GM21529 (cell line): Measurements from ENCODE around the gene TEK.

Source experiments
- ATAC-seq: cut with Tn5 transposase; IDR thresholded peaks from one replicate; pipeline ENCODE4 v1.9.1; 2021; ENCODE audit not compliant: unreplicated experiment

Gene TEK

DNA sequence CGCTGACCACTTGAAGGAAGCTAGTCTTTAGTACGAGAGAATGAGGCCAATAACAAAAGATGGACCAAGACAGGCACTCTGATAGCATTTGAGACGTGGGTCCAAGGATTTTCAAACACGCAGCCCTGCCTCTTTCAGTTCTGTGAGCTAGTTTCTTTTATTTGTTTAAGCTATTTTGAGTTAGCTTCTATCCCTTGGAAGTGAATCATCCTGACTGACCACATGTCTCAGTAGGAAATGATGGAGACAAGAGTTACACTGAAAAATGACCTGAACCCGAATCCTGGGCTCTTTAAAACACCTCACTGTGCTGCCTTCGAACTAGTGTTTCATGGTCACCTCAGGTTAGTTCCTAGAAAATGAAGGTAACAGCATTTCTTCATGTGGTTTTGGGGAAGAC is 9.9 kb downstream of the TEK start:
- no peak for ATAC-seq

DNA sequence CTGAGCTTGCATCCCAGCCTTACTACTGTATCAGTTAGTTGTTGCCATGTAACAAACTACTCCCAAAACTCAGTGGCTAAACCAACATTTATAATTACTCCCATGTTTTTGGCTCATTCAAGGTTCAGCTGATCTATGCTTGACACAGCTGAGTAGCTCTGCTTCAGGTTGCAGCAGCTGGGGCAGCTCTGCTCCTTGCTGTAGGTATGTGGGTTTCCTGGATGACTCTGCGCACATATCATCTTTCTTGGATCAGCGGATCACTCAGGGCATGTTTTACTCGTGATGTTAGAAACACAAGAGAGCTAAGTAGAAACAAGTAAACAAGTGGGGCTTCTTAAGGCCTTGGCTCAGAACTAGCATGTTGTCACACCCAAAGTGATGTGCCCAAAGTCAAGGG is 15.1 kb downstream of the TEK start:
- ATAC-seq: no peak

DNA sequence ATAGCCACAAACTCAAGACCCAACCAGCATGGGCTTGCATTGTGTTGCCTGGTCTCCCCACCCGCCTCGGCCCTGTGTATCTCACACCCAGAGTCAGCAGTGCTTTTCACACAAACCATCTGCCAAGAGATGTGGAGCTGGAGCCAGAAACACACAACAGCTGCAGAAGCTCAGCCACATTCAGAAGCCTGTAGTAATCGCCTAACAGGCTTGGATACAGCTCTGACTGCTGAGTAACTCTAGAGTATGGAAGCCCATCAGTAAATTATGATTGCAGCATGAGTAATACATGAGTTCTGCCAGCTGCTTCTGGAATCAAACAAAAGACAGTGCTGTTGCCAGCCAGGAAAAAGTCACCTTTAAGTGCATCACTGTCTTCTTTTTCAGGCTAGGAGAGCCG is 16.0 kb downstream of the TEK start:
- ATAC-seq: no peak

DNA sequence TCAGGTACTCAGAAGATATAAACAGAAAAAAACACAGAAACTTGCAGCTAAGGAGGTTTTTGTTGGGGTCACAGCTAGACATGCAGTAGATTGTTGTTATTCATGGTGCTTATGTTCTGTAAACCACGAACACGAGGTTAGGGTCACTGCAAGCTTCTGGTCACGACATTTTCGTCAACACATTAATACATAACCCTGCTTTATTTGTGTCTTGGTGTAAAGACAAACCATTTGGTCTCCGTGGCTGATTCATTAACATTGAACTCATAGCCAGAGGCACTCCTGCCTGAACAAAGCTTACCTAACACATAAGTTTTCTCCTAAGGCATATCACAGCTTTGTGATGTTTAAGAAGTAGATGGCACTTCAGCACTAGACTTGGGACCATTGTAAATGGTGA is 16.9 kb downstream of the TEK start:
- no peak for ATAC-seq

DNA sequence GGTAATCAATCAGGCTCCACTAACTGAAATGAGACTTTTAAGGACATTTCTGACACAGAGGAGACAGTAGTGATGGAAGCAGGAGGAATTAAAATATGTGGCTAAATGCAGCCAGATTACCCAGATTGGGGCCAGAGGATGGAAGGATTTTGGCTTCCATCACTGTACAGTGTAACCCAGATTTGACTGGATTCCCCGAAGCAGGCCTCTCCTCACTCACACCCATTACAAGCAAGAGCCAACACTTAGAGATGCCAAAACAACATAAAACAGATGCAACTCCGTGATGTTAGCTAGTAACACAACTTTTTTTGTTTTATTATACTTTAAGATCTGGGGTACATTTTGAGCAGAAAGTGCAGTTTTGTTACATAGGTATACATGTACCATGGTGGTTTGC is 17.6 kb downstream of the TEK start:
- no peak for ATAC-seq

DNA sequence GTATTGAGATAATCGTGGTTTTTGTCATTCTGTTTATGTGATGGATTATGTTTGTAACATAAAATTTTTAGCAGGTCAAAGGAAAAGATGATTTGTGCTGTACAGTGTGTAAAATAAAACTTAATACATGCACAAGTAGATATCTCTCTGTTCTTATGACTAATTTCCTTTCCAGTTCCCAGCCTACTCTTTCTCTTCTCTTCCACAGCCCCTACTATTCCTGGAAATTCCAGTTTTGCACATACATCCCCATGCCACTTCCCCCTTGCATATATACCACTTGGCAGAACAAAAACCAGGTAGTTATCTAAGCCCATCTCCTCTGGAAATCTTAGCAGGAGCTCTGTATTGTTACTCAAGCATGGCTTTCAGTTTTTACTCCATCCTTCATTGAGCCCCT is 20.2 kb downstream of the TEK start:
- no peak for ATAC-seq

DNA sequence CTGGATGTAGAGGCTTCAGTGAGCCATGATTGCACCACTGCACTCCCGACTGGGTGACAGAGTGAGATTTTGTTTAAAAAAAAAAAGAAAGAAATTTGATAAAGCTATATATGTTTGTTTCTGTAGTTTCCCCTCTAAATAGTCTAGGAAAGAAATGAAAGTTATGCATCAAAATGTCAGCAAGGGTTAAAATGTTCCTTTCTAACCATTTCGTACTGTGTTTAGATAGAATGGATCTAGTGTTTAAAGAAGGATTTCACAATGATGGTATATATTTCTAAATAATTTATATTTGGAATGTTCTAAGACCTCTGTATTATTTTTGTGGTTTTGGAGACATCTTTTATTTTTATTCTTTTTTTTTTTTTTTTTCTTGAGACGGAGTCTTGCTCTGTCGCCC is 22.7 kb downstream of the TEK start:
- no peak for ATAC-seq

GRCh38 chr9:27133817-27134216 is 24.8 kb downstream of the TEK start:
- no peak for ATAC-seq

- ATAC-seq: no peak
Measured at GRCh38 chr9:27142299-27142930, 33.4 kb downstream of the TEK start.

GRCh38 chr9:27145143-27145542 is 36.1 kb downstream of the TEK start:
- ATAC-seq: no peak

GRCh38 chr9:27149651-27150050 is 40.6 kb downstream of the TEK start:
- ATAC-seq: no peak

DNA sequence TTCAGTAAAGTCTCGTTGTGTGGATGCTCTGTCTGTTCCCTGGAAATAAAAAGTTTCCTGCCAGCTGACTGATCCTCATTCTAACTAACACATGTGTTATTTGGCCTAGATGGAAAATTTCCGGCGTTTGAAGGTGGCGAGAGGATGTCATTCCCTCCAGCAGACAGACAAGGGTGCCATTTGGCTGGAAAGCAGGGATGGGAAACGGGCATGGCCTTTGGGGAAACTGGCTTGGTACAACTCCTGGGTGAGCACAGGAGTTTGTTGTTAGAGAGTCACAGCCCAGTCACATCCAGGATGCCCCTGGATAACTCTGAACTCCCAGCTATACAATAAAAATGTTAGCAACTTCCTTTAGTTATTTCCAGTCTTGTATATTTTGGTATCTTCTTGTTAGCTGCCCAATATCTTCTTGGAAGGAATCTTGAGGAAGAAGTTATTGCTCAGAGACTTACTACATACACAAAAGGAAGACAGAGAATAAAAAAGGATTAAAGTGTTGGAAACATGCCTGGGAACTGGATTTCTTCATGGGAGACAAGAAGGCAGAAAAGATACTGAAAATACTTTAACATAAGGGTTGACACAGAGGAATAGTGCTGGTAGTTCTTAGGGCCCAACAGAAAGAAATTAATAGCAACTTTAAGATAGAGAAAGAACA is 41.9 kb downstream of the TEK start:
- ATAC-seq: no peak

- no peak for ATAC-seq
Measured at GRCh38 chr9:27151693-27152404, 42.8 kb downstream of the TEK start.

DNA sequence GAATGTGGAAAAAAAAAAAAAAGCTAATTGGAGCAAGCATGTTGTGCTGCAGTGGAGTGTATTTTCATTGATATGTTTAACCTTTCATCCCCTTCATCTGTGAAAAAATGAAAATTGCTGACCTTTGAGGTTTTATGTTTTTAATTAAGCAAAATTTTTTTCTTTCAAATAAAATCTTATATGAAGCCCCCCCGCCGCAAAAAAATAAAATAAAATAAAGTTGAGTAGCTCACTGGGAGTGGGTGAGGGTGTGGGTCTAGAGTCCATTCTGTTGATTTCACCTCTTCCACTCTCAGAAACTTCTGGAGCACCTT is 43.3 kb downstream of the TEK start:
- ATAC-seq: no peak

GRCh38 chr9:27154908-27155307 is 45.9 kb downstream of the TEK start:
- ATAC-seq: no peak

DNA sequence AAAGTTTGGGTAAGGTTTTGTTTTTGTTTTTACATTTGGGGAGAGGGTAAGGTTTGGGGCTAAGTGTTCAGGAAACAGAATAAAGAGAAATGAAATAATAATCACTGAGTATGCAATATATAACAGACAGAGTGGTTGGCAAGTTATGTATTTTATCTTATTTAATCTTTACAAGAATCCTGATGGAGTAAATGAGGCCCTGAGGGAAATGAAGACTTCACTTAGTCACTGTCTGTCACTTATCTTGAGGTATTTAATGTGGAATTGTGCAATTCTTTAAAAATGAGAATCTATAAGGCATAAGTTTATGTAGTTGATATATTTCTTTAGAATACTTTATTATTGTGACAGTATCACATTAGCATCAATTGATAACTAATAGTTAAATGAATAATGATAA is 48.1 kb downstream of the TEK start:
- no peak for ATAC-seq

DNA sequence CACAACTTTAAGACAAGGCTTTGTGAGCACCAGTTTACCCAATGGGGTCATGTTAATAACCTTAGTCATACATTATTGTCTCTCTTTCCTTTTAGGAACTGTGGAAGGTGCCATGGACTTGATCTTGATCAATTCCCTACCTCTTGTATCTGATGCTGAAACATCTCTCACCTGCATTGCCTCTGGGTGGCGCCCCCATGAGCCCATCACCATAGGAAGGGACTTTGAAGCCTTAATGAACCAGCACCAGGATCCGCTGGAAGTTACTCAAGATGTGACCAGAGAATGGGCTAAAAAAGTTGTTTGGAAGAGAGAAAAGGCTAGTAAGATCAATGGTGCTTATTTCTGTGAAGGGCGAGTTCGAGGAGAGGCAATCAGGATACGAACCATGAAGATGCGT is 48.7 kb downstream of the TEK start:
- ATAC-seq: no peak

DNA sequence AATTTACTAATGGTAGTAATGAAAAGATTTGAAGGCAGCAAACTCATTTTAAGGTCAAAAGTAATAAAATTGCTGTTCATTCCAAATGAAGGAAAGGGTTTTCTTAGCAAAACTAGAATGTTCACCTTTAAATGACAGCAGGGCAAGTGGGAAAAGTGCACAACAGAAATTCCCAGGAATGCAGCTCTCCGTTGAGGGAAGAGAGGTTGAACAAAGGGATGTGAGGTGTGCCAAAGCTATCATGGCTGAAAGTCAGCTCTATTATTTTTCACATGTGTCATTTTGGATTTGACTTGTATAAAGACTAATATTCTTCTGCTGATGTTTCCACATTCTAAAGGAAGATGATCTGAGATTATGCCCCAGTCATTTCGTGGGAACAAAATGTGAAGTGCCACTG is 51.6 kb downstream of the TEK start:
- ATAC-seq: no peak

DNA sequence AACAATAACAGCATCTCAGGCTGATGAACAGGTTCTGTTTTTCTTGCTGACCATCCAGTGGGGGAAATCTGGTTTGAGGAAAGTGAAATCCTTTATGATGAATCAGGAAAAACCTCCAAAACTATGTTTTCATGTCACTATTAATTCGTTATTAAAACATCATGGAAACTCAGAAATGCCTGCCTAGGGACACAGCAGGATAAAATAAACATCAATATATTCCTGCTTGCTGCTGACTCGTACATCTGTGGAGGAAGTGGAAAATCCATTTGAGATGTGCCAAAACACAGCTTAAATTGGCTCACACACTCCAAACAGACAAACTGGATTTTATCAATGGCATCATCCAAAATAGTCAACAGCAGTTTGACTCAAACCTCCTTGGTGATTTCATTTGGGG is 53.0 kb downstream of the TEK start:
- no peak for ATAC-seq

DNA sequence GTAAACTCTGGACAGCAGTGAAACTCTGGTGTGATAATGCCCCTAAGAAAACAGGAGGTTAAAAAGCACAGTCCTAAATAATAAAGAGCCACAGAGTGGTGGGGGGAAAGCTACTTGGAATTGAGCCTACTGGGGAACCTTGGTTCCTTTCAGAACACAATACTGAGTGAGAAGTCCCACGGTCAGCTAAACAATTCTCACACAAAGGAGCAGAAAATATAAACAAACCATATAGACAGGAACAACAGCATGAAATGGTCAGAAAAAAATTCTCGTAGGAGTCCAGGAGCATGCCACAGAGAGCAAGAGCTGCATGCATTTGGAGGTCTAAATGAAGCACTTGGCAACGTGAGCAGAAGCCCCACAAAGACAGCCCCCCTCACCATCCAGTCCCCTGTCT is 56.0 kb downstream of the TEK start:
- ATAC-seq: no peak

DNA sequence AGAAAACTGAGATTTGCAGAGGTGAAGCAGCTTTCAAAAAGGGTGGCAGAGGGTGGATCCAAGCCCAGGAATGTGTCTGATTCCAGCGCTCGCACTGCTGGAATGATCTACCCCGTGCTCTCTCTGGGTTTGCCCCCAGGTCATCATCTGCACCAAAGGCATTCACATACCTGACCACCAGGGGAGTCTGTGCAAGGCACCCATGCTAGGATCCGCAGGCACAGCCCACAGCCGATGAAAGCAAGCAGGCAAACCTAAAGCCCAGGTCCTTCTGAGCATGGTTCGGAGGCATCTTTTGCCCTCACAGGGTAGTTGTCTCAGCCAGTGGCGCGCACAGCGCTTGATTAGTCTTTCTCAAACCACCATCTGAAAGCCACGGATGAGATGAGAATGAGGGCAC is 56.6 kb downstream of the TEK start:
- no peak for ATAC-seq

DNA sequence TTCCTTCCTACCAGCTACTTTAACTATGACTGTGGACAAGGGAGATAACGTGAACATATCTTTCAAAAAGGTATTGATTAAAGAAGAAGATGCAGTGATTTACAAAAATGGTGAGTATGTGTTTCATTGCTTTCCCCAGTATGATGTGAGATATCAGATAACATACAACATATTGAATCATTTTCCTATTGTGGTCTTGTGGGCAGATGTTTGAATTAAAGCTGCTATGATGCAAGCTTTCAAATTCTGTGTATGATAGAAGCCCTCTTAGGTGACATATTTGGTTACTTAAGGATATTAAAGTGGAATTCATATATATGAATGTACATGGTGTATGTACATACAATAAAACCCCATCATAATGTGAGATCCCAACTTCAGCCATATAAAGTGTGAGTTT is 59.5 kb downstream of the TEK start:
- no peak for ATAC-seq

GRCh38 chr9:27168951-27169350 is 59.9 kb downstream of the TEK start:
- ATAC-seq: no peak
